Upper lobe of left lung (tissue), 6 donors: ENCODE data around the gene SPINK2. TPM values are rescaled to one million over a fixed set of nuclear protein-coding genes. Genes with fewer than 3 reads are reported as not detected.

ENCODE experiments used
- ATAC-seq, 2 donors: fragments of 200-7000 bp; cut with Tn5 transposase; one replicate each; pipeline ENCODE4 v1.9.1; 2022; ENCODE audit warnings: mild to moderate bottlenecking in 2 of 2, moderate library complexity in 2 of 2; ENCODE audit not compliant: low FRiP score in 2 of 2
- DNase-seq, 2 donors: peaks; one replicate each; pipeline ENCODE4 v3.0.0-alpha.2; 2019 to 2020
- H3K27ac ChIP-seq, 4 donors: fragments of 200-600 bp; sonication (generic); one replicate each; pipeline ENCODE4 v1.5.1; 2016 to 2019
- H3K27me3 ChIP-seq, 4 donors: fragments of 200-600 bp; sonication (generic); one replicate each; pipeline ENCODE4 v1.5.1; 2017 to 2019
- H3K36me3 ChIP-seq, 4 donors: fragments of 200-600 bp; sonication (generic); one replicate each; pipeline ENCODE4 v1.5.1; 2016 to 2019
- H3K4me1 ChIP-seq, 4 donors: fragments of 200-600 bp; sonication (generic); one replicate each; pipeline ENCODE4 v1.5.1; 2018 to 2019
- H3K4me3 ChIP-seq, 4 donors: fragments of 200-600 bp; sonication (generic); one replicate each; pipeline ENCODE4 v1.5.1; 2017 to 2019; ENCODE audit warnings: mild to moderate bottlenecking in 2 of 4, moderate library complexity in 1 of 4
- H3K9me3 ChIP-seq, 4 donors: fragments of 200-600 bp; sonication (generic); one replicate each; pipeline ENCODE4 v1.5.1; 2018 to 2019
- EP300 ChIP-seq, 4 donors: sonication (generic); formaldehyde crosslinking; IDR thresholded peaks; one replicate each; pipeline ENCODE4 v1.5.1; 2017; ENCODE audit warnings: antibody characterized with exemption in 4 of 4, control low read depth in 2 of 4
- POLR2A ChIP-seq, 4 donors: fragments of 450-650 bp; IDR thresholded peaks; one replicate each; pipeline ENCODE4 v1.5.1; 2016 to 2017; ENCODE audit warnings: antibody characterized with exemption in 4 of 4, mild to moderate bottlenecking in 2 of 4
- POLR2AphosphoS5 ChIP-seq, 2 donors: sonication (generic); formaldehyde crosslinking; IDR thresholded peaks; one replicate each; pipeline ENCODE4 v1.5.1; 2017; ENCODE audit warnings: antibody characterized with exemption in 2 of 2
- WGBS, 2 donors: methylation state at CpG; one replicate each; pipeline ENCODE4 v1.1.5; 2017 to 2018; 5-methylcytosine and 5-hydroxymethylcytosine counted together
- total RNA-seq, 6 donors: library from RNA; depleted of rRNA in 4 of 6; stranded (reverse); fragments of >200 nt in 4 of 6; gene quantifications; one replicate each; pipeline versions ENCODE4 v1.1.0 to v1.2.1, GENCODE V29; 2016 to 2021
- TF ChIP-seq, protein P1 (sequence below), 6 experiments: fragments of 450-650 bp in 4 of 6; fragments of 200-600 bp in 2 of 6; sonication (generic) in 2 of 6; IDR thresholded peaks; one replicate each; pipeline ENCODE4 v1.5.1; 2016 to 2019; ENCODE audit warnings: antibody characterized with exemption in 6 of 6
- donor health status: DM: no; HTN: no; CAD: no; lungs with moderate emphysema.
- donor health status: DM: no; HTN: yes; CAD: no; lungs with severe emphysema.

The SPINK2 gene
- total RNA-seq, 6 donors from 2014 or later, result not detected

DNA sequence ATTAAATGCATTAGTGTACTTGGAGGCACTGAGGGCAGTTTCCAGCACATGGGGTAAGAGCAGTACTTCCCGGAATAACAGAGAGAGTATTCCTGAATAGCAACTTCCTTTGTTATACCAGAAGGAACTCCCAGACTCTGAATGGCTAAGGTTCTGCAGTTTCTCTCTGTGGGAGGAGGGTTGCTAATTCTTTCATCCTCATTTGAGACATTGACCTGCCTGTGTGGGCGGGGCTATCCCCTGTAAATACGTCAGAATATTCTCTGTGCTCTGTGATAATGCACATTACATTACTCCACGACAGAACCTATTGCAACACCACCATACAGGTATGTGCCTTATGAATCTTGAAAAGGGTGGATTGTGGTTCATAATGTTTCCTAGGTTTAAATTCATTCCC is 52.7 kb downstream of the SPINK2 start:
- 51 to 54% methylated on average over 4 of the region's 4 CpGs for WGBS, 2 donors
- Histone ChIP-seq H3K36me3 (no peaks in the 10 kb centered on the region), H3K4me1 (peaks cover 0 to 6% (median 4%) of the 10 kb centered on the region in 4 donors), H3K4me3 (no peak overlapping the region), H3K27ac (no peak overlapping the region), H3K9me3 (no peaks in the 10 kb centered on the region), H3K27me3 (no peaks in the 10 kb centered on the region)
- TF ChIP-seq EP300 (IDR thresholded peaks at IDR 0.05), result no peak
- no peak for TF ChIP-seq POLR2A (IDR thresholded peaks at IDR 0.05)
- TF ChIP-seq, protein P1, sequence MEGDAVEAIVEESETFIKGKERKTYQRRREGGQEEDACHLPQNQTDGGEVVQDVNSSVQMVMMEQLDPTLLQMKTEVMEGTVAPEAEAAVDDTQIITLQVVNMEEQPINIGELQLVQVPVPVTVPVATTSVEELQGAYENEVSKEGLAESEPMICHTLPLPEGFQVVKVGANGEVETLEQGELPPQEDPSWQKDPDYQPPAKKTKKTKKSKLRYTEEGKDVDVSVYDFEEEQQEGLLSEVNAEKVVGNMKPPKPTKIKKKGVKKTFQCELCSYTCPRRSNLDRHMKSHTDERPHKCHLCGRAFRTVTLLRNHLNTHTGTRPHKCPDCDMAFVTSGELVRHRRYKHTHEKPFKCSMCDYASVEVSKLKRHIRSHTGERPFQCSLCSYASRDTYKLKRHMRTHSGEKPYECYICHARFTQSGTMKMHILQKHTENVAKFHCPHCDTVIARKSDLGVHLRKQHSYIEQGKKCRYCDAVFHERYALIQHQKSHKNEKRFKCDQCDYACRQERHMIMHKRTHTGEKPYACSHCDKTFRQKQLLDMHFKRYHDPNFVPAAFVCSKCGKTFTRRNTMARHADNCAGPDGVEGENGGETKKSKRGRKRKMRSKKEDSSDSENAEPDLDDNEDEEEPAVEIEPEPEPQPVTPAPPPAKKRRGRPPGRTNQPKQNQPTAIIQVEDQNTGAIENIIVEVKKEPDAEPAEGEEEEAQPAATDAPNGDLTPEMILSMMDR (IDR thresholded peaks at IDR 0.05), result no peak
- TF ChIP-seq POLR2AphosphoS5 (IDR thresholded peaks at IDR 0.05), result no peak
- peak; percentile 8 to 47 for ATAC-seq
- peak in 1 of 2 donors; percentile 41 for DNase-seq

DNA sequence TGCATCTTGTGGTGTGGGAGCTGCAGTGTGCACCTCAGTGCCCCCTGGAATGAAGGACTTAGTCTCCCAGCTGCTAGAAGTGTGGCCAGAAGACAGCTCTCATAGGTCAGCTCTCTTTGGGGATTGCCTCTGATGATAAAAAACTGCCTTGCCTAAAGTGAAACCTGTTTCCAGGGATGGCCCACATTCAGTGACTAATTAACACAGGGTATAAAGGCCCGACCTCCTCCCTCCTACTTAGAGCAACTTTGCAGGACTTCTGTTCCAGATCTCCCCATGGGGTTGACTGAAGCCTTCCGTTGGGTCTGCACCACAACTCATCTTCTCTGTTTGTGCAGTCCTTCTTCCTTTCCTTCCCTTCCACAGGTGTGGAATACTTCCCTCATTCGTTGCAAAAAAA is 53.2 kb downstream of the SPINK2 start:
- H3K27me3 ChIP-seq, result no peaks in the 10 kb centered on the region
- peaks cover 0 to 6% (median 5%) of the 10 kb centered on the region in 4 donors for H3K4me1 ChIP-seq
- no peak overlapping the region for H3K4me3 ChIP-seq
- H3K9me3 ChIP-seq, result no peaks in the 10 kb centered on the region
- no peaks in the 10 kb centered on the region for H3K36me3 ChIP-seq
- WGBS, 2 donors, result 50 to 61% methylated on average over 3 of the region's 3 CpGs
- DNase-seq, result no peak
- TF ChIP-seq EP300 (IDR thresholded peaks at IDR 0.05) (no peak), POLR2AphosphoS5 (IDR thresholded peaks at IDR 0.05) (no peak), POLR2A (IDR thresholded peaks at IDR 0.05) (no peak)
- TF ChIP-seq, protein P1 (IDR thresholded peaks at IDR 0.05), result no peak
- no peak for ATAC-seq
- H3K27ac ChIP-seq, result no peak overlapping the region

DNA sequence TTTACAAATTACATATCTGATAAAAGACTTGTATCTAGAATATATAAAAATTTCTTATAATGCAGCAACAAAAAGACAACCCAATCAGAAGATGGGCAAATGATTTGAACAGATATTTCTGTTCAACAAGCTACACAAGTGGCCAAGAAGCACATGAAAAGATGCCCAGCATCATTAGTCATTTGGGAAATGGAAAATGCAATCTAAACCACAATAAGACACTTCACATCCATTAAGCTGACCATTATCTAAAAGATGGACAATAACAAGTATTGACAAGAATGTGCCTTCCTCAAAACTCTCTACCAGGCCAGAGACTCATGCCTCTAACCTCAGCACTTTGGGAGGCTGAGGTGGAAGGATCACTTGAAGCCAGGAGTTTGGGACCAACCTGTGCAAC is 53.9 kb downstream of the SPINK2 start:
- no peaks in the 10 kb centered on the region for H3K9me3 ChIP-seq
- no peaks in the 10 kb centered on the region for H3K36me3 ChIP-seq
- H3K4me1 ChIP-seq, result peaks cover 0 to 6% (median 5%) of the 10 kb centered on the region in 4 donors
- no peak overlapping the region for H3K4me3 ChIP-seq
- TF ChIP-seq, protein P1 (IDR thresholded peaks at IDR 0.05), result no peak
- TF ChIP-seq EP300 (IDR thresholded peaks at IDR 0.05) (no peak), POLR2A (IDR thresholded peaks at IDR 0.05) (no peak), POLR2AphosphoS5 (IDR thresholded peaks at IDR 0.05) (no peak)
- H3K27ac ChIP-seq, result no peak overlapping the region
- ATAC-seq (no peak), DNase-seq (no peak)
- no peaks in the 10 kb centered on the region for H3K27me3 ChIP-seq

GRCh38 chr4:56764775-56765174 is 56.7 kb downstream of the SPINK2 start:
- Histone ChIP-seq H3K27ac (no peak overlapping the region), H3K36me3 (no peaks in the 10 kb centered on the region), H3K4me3 (no peak overlapping the region), H3K27me3 (no peaks in the 10 kb centered on the region), H3K4me1 (peaks cover 0 to 6% (median 5%) of the 10 kb centered on the region in 4 donors), H3K9me3 (no peaks in the 10 kb centered on the region)
- no peak for DNase-seq
- no peak for ATAC-seq
- WGBS, 2 donors, result 90 to 96% methylated on average over 5 of the region's 5 CpGs
- TF ChIP-seq, protein P1 (IDR thresholded peaks at IDR 0.05), result no peak
- no peak for TF ChIP-seq POLR2A (IDR thresholded peaks at IDR 0.05)
- TF ChIP-seq EP300 (IDR thresholded peaks at IDR 0.05), result no peak
- TF ChIP-seq POLR2AphosphoS5 (IDR thresholded peaks at IDR 0.05), result no peak

DNA sequence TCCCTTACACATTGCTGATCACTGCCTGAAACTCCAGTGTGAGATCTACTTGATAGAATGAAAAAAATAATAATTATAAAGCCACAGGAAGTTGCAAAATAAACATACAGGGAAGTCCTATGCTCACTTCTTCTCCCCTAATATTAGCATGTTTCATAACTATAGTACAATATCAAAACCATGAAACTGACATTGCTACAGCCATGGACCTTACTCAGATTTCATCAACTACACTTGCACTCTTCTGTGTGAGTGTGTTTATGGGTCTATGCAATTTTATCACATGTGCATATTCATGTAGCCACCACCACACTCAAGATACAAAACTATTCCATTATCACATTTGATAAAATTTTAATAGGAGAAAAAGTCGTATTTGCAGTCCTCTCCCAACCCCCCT is 57.3 kb downstream of the SPINK2 start:
- WGBS, 2 donors, result 88 to 91% methylated on average over 1 of the region's 1 CpG
- Histone ChIP-seq H3K4me3 (no peak overlapping the region), H3K4me1 (peaks cover under 1 to 7% (median 6%) of the 10 kb centered on the region in 4 donors), H3K27me3 (no peaks in the 10 kb centered on the region), H3K9me3 (no peaks in the 10 kb centered on the region), H3K27ac (no peak overlapping the region), H3K36me3 (no peaks in the 10 kb centered on the region)
- peak in 1 of 2 donors; percentile 36 for ATAC-seq
- DNase-seq, result no peak
- TF ChIP-seq POLR2AphosphoS5 (IDR thresholded peaks at IDR 0.05), result no peak
